ENCODE measurements around the gene CCSAP. TPM values are rescaled to one million over a fixed set of nuclear protein-coding genes. Genes with fewer than 3 reads are reported as not detected.

CCSAP gene
- polyA plus RNA-seq, 4 donors = 8.2 to 11.5 (median 9.9) TPM

Other genes with a start within 250 kb of the CCSAP start
- gene RAB4A, start 71.9 kb downstream of the CCSAP start, polyA plus RNA-seq (ENCODE audit: insufficient read length in 4 of 4) = 10 to 100 TPM; 48.4 to 58.8 (median 57.9) TPM
- gene ACTA1, start 91.0 kb upstream of the CCSAP start, polyA plus RNA-seq (ENCODE audit: insufficient read length in 4 of 4) = 1 to 10 TPM in 3 of 4 donors, under 1 TPM in 1; 0.61 to 2.4 (median 1.5) TPM
- 10 to 100 TPM; 34.7 to 56.9 (median 47.3) TPM for gene NUP133, start 165.3 kb upstream of the CCSAP start, polyA plus RNA-seq (ENCODE audit: insufficient read length in 4 of 4)
- 10 to 100 TPM; 19.1 to 22.1 (median 20.2) TPM for gene ABCB10, start 215.7 kb upstream of the CCSAP start, polyA plus RNA-seq (ENCODE audit: insufficient read length in 4 of 4)